Ectodermal cell (in vitro differentiated cells): ENCODE measurements around the gene SHLD2.
"Not testable (repeated sequence)": the region's sequence is repeated elsewhere in the genome, so short reads cannot be mapped to it uniquely, and the experiment has no call there.

ENCODE experiments used
- H3K27ac ChIP-seq: 2 replicates; pipeline ENCODE4 v1.7.0; 2013; ENCODE audit warnings: mild to moderate bottlenecking, low read depth, low read length; ENCODE audit not compliant: insufficient read depth, poor library complexity, severe bottlenecking
- H3K27me3 ChIP-seq: 2 replicates; pipeline ENCODE4 v1.7.0; 2013; ENCODE audit warnings: mild to moderate bottlenecking, low read length; ENCODE audit not compliant: insufficient read depth, control insufficient read depth, poor library complexity, severe bottlenecking
- H3K36me3 ChIP-seq: one replicate; pipeline ENCODE4 v1.7.0; 2013; ENCODE audit warnings: low read length; ENCODE audit not compliant: control insufficient read depth, insufficient read depth
- H3K4me1 ChIP-seq: one replicate; pipeline ENCODE4 v1.7.0; 2013; ENCODE audit warnings: low read length; ENCODE audit not compliant: control insufficient read depth, insufficient read depth
- H3K4me3 ChIP-seq: 2 replicates; pipeline ENCODE4 v1.7.0; 2013; ENCODE audit warnings: low read depth, low read length, control low read depth; ENCODE audit not compliant: insufficient read depth
- H3K9me3 ChIP-seq: 2 replicates; pipeline ENCODE4 v1.7.0; 2013; ENCODE audit warnings: mild to moderate bottlenecking, low read length, moderate library complexity; ENCODE audit not compliant: control insufficient read depth
- WGBS, 2 experiments: methylation state at CpG; one replicate each; pipeline ENCODE4 v1.1.7; 2013; ENCODE audit warnings: missing lambda C conversion rate in 2 of 2; 5-methylcytosine and 5-hydroxymethylcytosine counted together

SHLD2 gene

DNA sequence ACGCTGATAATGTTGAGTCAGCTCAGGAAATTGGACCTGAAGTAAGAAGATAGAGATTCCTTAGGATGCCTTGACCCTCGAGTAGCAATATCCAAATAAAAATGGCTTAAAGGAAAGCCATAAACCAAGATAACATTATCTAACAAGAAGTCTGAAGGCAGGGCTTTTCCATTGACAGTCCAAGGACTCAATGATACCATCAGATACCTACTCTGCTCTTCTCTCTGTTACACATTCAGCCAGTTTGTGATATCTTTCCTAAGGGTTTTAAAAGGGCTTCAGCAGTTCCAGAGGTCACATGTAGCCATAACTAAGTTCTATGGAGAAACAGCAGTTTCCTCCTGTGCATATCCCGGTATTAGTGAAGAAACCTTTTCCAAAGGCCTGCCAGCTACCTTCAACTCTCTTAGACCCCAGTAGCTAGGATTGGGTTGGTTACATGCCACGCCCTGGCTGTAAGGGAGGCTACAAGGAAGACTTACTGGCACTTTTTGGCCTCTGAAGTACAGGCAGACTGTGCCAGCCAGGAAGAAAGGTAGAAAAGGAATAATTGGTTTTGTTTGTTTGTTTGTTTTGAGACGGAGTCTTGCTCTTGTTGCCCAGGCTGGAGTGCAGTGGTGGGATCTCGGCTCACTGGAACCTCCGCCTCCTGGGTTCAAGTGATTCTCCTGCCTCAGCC is 10.6 kb downstream of the SHLD2 start:
- Histone ChIP-seq H3K27ac (no peak overlapping the region), H3K36me3 (peaks cover 4% of the 10 kb centered on the region)
- WGBS, 2 experiments: 93 to 95% methylated on average over 7 of the region's 7 CpGs

DNA sequence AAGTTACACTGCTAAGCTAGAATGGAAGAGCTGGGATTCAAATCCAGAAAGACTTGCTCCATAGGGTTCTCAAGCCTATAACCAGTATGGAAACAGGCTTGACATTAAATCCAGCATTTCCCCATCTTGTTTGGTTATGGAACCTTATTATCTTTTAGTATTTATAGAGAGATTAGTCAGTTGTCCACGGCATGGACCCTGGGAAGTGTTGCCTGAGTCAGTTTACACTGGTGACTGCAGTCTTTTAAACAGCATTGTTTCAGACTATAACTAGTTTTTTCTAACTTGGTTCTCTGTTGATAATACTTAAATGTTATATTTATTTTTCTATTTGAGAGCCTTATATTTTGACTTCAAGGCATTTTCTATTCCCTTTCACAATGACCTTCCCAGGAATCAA is 23.1 kb downstream of the SHLD2 start:
- not testable (repeated sequence) for H3K27me3 ChIP-seq, H3K27ac ChIP-seq
- 100% methylated on average over 1 of the region's 1 CpG; no CpG with 5 or more reads in 1 of the 2 experiments for whole genome bisulfite sequencing, 2 experiments

More for the DNA sequence above, 10.6 kb downstream of the SHLD2 start:
- Histone ChIP-seq H3K4me1 (no peaks in the 10 kb centered on the region), H3K4me3 (no peak overlapping the region), H3K9me3 (no peaks in the 10 kb centered on the region), H3K27me3 (no peaks in the 10 kb centered on the region)

DNA sequence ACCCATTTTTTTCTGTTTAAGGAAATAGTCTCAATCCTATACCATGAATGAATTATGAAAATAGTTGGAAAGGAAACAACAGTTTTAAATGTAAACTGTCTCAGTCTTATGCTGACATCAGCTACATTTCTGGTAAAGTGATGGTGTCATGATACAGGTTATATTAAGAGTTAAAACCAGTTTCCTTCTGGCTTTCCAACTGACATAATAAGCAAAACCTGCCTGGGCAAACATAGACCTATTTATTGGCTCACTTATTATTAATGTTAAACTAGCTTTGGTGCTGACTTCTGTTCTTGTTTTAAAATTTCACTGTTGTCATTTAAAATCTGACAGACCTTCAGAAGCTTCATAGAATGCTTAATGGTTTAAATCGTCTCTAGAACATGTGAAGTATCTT is 24.0 kb downstream of the SHLD2 start:
- not testable (repeated sequence) for H3K27me3 ChIP-seq, H3K4me3 ChIP-seq, H3K9me3 ChIP-seq, H3K4me1 ChIP-seq, H3K27ac ChIP-seq, H3K36me3 ChIP-seq
- no CpG with 5 or more reads among the region's 1 CpG for WGBS, 2 experiments

More for the DNA sequence above, 23.1 kb downstream of the SHLD2 start:
- not testable (repeated sequence) for H3K4me1 ChIP-seq, H3K4me3 ChIP-seq, H3K9me3 ChIP-seq, H3K36me3 ChIP-seq

DNA sequence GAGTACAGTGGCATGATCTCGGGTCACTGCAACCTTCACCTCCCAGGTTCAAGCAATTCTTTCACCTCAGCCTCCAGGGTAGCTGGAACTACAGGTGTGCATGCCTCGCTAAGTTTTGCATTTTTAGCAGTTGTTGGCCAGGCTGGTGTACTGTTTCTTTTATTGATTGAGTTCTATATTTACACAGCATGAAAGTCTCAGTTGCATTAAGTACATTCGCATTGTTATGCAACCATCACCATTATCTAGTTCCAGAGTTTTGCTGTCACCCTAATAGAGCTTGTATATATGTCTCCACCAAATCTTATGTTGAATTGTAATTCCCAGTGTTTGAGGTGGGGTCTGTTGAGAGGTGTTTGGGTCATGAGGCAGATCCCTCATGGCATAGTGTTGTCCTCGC is 28.3 kb downstream of the SHLD2 start:
- H3K4me1 ChIP-seq, H3K27me3 ChIP-seq, H3K9me3 ChIP-seq, H3K4me3 ChIP-seq, H3K36me3 ChIP-seq, H3K27ac ChIP-seq: not testable (repeated sequence)
- WGBS, 2 experiments: 86% methylated on average over 1 of the region's 4 CpGs; no CpG with 5 or more reads in 1 of the 2 experiments

DNA sequence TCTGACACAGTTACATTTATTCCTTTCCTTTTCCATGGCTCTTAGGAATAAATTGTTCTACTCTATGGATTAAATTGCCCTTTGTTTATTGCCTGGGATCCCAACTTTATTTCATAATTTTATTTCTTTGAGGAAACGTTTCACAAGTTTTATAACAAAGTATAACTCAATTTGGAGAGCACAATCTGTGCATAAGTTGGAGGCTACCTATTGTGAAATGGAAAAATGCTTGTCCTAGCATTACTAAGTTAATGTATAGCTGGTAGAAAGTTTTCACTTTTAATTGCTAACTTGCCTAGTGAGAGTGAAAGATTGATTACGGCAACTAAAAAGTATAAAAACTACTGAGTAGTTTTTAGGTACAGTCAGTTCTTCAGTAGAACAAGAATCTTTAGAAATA is 32.0 kb downstream of the SHLD2 start:
- not testable (repeated sequence) for H3K4me1 ChIP-seq, H3K9me3 ChIP-seq, H3K27ac ChIP-seq, H3K27me3 ChIP-seq, H3K4me3 ChIP-seq, H3K36me3 ChIP-seq
- WGBS, 2 experiments: no CpG with 5 or more reads among the region's 2 CpGs

DNA sequence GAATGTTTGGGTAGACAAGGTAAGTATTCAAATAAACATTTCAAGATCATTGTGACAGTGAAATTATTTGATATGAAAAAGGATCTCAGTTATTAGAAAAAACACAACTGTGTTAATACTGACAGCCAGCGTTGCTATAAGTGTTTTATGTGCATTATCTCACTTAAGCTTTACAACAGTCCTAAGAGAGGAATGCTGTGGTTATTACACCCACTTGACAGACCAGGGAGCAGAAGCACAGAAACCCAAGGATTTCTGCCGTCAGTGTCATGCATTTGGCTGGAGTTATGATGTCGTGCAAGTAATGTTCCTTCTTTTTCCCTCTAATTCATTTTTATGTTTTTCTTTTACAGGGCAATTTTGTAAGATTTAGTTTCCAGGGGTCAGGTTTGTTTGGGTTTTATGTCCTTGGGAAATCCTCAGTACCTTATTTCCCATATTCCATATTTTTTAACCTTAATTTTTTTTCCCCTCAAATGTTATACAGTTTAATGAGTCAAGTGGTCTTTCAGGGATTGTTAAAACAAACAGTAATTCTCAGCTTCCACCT is 32.7 kb downstream of the SHLD2 start:
- not testable (repeated sequence) for H3K4me3 ChIP-seq, H3K27me3 ChIP-seq, H3K9me3 ChIP-seq, H3K4me1 ChIP-seq, H3K27ac ChIP-seq, H3K36me3 ChIP-seq
- WGBS, 2 experiments: 100% methylated on average over 1 of the region's 3 CpGs; no CpG with 5 or more reads in 1 of the 2 experiments

DNA sequence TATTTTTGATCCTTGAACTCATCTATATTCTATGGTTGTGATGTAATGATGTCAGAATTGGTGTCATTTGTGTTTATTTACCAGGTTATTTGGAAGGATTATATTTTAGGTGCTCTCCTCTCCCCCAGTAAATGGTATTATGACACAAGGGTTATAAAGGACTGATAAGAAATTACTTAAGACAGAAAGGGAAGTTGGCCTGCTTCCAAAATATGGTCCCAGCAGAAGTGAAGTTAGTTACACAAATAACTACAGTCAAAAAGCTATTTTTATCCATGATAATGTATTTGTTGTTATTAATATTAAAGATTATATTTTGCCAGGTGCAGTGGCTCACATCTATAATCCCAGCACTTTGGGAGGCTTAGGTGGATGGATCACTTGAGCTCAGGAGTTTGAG is 37.2 kb downstream of the SHLD2 start:
- H3K4me1 ChIP-seq, H3K9me3 ChIP-seq, H3K27me3 ChIP-seq, H3K4me3 ChIP-seq, H3K36me3 ChIP-seq, H3K27ac ChIP-seq: not testable (repeated sequence)

DNA sequence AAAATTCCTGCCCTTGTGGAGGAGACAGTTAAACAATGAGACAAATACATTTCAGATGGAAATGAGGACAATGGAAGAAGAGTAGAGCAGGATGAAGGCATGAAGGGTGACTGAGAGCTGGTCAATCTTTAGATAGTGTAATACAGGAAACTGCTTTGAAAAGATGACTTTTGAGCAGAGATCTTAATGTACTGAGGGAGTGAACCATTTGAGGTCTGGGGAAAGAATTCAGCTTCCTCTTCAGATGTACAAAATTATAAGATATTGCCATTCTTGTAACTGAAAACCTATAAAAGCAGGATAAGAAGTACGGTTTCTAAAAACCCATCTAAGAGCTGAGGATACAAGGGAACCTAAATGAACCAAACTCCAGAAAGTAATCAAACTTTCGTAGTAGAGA is 38.9 kb downstream of the SHLD2 start:
- not testable (repeated sequence) for H3K27me3 ChIP-seq, H3K4me1 ChIP-seq, H3K27ac ChIP-seq, H3K9me3 ChIP-seq, H3K36me3 ChIP-seq, H3K4me3 ChIP-seq
- WGBS, 2 experiments: 93 to 99% methylated on average over 2 of the region's 2 CpGs

DNA sequence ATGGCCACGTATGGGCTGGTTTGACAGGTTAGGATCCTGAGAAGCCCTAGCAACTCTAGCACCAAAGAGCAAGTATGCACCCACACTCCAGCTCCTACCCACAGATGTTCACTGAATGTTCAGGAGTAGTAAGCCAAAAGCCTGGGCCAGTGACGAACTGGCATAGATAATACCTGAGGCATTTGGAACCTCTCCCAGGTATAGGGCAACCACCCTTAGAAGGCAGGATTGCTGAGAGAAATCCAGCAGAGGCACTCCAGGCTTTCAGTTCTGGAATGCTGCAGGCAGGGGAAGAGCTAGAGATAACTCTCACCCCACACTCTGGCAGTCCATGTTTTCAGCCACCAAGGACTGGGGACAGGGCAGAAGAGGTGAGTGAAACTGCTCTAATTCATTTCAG is 39.4 kb downstream of the SHLD2 start:
- WGBS, 2 experiments: 89 to 100% methylated on average over 1 of the region's 2 CpGs
- not testable (repeated sequence) for H3K27me3 ChIP-seq, H3K4me3 ChIP-seq, H3K4me1 ChIP-seq, H3K9me3 ChIP-seq, H3K27ac ChIP-seq, H3K36me3 ChIP-seq

DNA sequence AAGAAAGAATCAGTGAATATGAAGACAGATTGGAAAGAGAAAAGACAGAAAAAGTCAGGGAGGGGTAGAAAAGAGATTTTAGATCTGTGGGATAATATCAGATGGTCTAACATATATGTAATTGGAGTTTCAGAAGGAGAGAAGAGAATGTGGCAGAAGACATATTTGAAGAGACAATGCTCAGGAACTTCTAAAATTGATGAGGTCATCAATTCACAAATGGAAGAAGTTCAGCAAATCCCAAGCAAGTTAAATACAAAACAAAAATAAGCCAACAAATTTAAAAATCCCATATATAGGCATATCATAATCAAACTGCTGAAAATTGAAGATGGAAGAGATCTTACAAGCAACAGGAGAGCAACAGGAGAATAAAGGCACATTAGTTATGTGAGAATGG is 42.5 kb downstream of the SHLD2 start:
- not testable (repeated sequence) for H3K27me3 ChIP-seq, H3K36me3 ChIP-seq, H3K4me1 ChIP-seq, H3K27ac ChIP-seq, H3K4me3 ChIP-seq, H3K9me3 ChIP-seq
